Stomach (tissue), 4 donors: ENCODE data around the gene UCK2.

Experiments
- CTCF ChIP-seq, 7 experiments: fragments of 450-650 bp in 4 of 7; fragments of 200-600 bp in 3 of 7; sonication (generic) in 3 of 7; IDR thresholded peaks; one replicate each; pipeline ENCODE4 v1.5.1; 2016 to 2019; ENCODE audit warnings: antibody characterized with exemption in 7 of 7, control low read depth in 2 of 7, mild to moderate bottlenecking in 1 of 7
- POLR2AphosphoS5 ChIP-seq, 3 donors: sonication (generic); formaldehyde crosslinking; IDR thresholded peaks; one replicate each; pipeline ENCODE4 v1.6.1; 2016; ENCODE audit warnings: antibody characterized with exemption in 3 of 3

GRCh38 chr1:165858364-165858823 lies 31.0 kb downstream of the UCK2 start:
- TF ChIP-seq POLR2AphosphoS5 (IDR thresholded peaks at IDR 0.05) (no peak), CTCF (IDR thresholded peaks at IDR 0.05) (no peak)
